ENCODE data around the gene TACC2. TPM values are rescaled to one million over a fixed set of nuclear protein-coding genes. Genes with fewer than 3 reads are reported as not detected.

Gene TACC2
- total and polyA plus RNA-seq, 2 donors (not counting 3 experiments of a cell fraction or from before 2014, with no cell fraction given), result 14.4 to 46.2 TPM

- H3K9me1 ChIP-seq (replicated peaks; ENCODE audit: control insufficient read depth, extremely low read depth, insufficient read depth, low read length), result no peaks in the 10 kb centered on the region
- H3K27ac ChIP-seq (ENCODE audit: insufficient read depth, low read depth, low read length), result no peak overlapping the region
- intact Hi-C loops (cut with micrococcal nuclease), result no loop called here
- dilution Hi-C loops (cut with MboI; ENCODE audit: extremely low pct_ligation_motif_present, low sequenced_read_pairs), result no loop called here
- H3K36me3 ChIP-seq (ENCODE audit: control insufficient read depth in 2 of 2, extremely low read depth in 1 of 2, insufficient read depth in 2 of 2, low read length in 2 of 2), result peaks cover 0 to 2% of the 10 kb centered on the region in 2 experiments
- H3K4me3 ChIP-seq (replicated peaks in 1 of 3; ENCODE audit: insufficient read depth in 1 of 3, low read depth in 1 of 3, low read length in 3 of 3), result no peak overlapping the region
- no peaks in the 10 kb centered on the region for H3K27me3 ChIP-seq (ENCODE audit: control insufficient read depth in 2 of 2, insufficient read depth in 2 of 2, low read length in 2 of 2)
- CTCF ChIA-PET, result interaction anchor here (0.8 kb wide), 1 partner anchor 161 kb away, joined by 3 read pairs; no protein-coding TSS in a partner anchor
- H3K9ac ChIP-seq (replicated peaks; ENCODE audit: extremely low read depth, insufficient read depth, low read length), result no peak overlapping the region
- no TSS peak for BruUV-seq (replicated peaks)
- DNase-seq (ENCODE audit: low read depth, low spot score) (no peak), FAIRE-seq (no peak)
- H3K4me1 ChIP-seq (ENCODE audit: control insufficient read depth, extremely low read depth, insufficient read depth, low read length), result peaks cover 22% of the 10 kb centered on the region
- no peak overlapping the region for H2AFZ ChIP-seq (ENCODE audit: low read depth, low read length)
- TF ChIP-seq JUN (IDR thresholded peaks at IDR 0.05; ENCODE audit: borderline replicate concordance, insufficient read depth, insufficient read length, low read depth) (no peak), MYC (IDR thresholded peaks at IDR 0.05; ENCODE audit: low read depth, low read length) (no peak), FOS (IDR thresholded peaks at IDR 0.05; ENCODE audit: borderline replicate concordance, insufficient read depth, low read length) (no peak)
- no peaks in the 10 kb centered on the region for H3K9me3 ChIP-seq (replicated peaks; ENCODE audit: control insufficient read depth, insufficient read depth, low read length)
- H3K79me2 ChIP-seq (ENCODE audit: control insufficient read depth, insufficient read depth, low read length), result no peaks in the 10 kb centered on the region
- POLR2A ChIA-PET, result no interaction called here
- no peaks in the 10 kb centered on the region for H4K20me1 ChIP-seq (replicated peaks; ENCODE audit: control insufficient read depth, extremely low read depth, insufficient read depth, low read length)
- no peak overlapping the region for H3K4me2 ChIP-seq (ENCODE audit: insufficient read depth, low read length)
These were observed 36.7 kb upstream of the TACC2 start for GRCh38 chr10:121952226-121952625.

GRCh38 chr10:121956111-121957061 lies 32.6 kb upstream of the TACC2 start:
- Histone ChIP-seq H3K27ac (ENCODE audit: insufficient read depth, low read depth, low read length) (peak overlapping the region; percentile 64), H3K4me2 (ENCODE audit: insufficient read depth, low read length) (peak overlapping the region; percentile 40), H3K27me3 (ENCODE audit: control insufficient read depth in 2 of 2, insufficient read depth in 2 of 2, low read length in 2 of 2) (no peaks in the 10 kb centered on the region), H3K9ac (replicated peaks; ENCODE audit: extremely low read depth, insufficient read depth, low read length) (peak overlapping the region; percentile 15), H3K4me1 (ENCODE audit: control insufficient read depth, extremely low read depth, insufficient read depth, low read length) (peaks cover 16% of the 10 kb centered on the region), H3K36me3 (ENCODE audit: control insufficient read depth in 2 of 2, extremely low read depth in 1 of 2, insufficient read depth in 2 of 2, low read length in 2 of 2) (peaks cover 0 to 5% of the 10 kb centered on the region in 2 experiments), H3K9me3 (replicated peaks; ENCODE audit: control insufficient read depth, insufficient read depth, low read length) (no peaks in the 10 kb centered on the region), H3K9me1 (replicated peaks; ENCODE audit: control insufficient read depth, extremely low read depth, insufficient read depth, low read length) (no peaks in the 10 kb centered on the region), H3K4me3 (replicated peaks in 1 of 3; ENCODE audit: insufficient read depth in 1 of 3, low read depth in 1 of 3, low read length in 3 of 3) (peak overlapping the region in 1 of 3 experiments; percentile 15), H2AFZ (ENCODE audit: low read depth, low read length) (peak overlapping the region; percentile 28), H4K20me1 (replicated peaks; ENCODE audit: control insufficient read depth, extremely low read depth, insufficient read depth, low read length) (no peaks in the 10 kb centered on the region), H3K79me2 (ENCODE audit: control insufficient read depth, insufficient read depth, low read length) (no peaks in the 10 kb centered on the region)
- TSS peak; percentile 87 for BruUV-seq (replicated peaks)
- ChIA-PET CTCF (interaction anchor here (1.1 to 1.5 kb wide), 4 partner anchors 9 to 107 kb away, joined by 3 to 5 read pairs (median 4); no protein-coding TSS in a partner anchor), POLR2A (interaction anchor here (0.5 to 0.8 kb wide), 3 partner anchors 9 to 52 kb away, joined by 3 to 4 read pairs (median 4); no protein-coding TSS in a partner anchor)
- FAIRE-seq (peak; percentile 86), DNase-seq (ENCODE audit: low read depth, low spot score) (peak; percentile 87)
- peak; percentile 54 for TF ChIP-seq POLR2AphosphoS5 (IDR thresholded peaks at IDR 0.05; ENCODE audit: insufficient read depth, low read depth, low read length)
- TF ChIP-seq JUN (IDR thresholded peaks at IDR 0.05; ENCODE audit: borderline replicate concordance, insufficient read depth, insufficient read length, low read depth), result peak; percentile 80
- no peak for TF ChIP-seq POLR2A (IDR thresholded peaks at IDR 0.05; ENCODE audit: low read depth, low read length)
- peak; percentile 82 for TF ChIP-seq FOS (IDR thresholded peaks at IDR 0.05; ENCODE audit: borderline replicate concordance, insufficient read depth, low read length)
- no peak for TF ChIP-seq MYC (IDR thresholded peaks at IDR 0.05; ENCODE audit: low read depth, low read length)
- intact Hi-C loops (cut with micrococcal nuclease) (loop anchor here (1.0 kb wide), 3 partner anchors 14 to 28 kb away; partner anchors contain the start of gene ATE1), dilution Hi-C loops (cut with MboI; ENCODE audit: extremely low pct_ligation_motif_present, low sequenced_read_pairs) (no loop called here)
